Gastroesophageal sphincter (tissue), 3 donors: ENCODE data around the gene KRTAP5-8.

Experiments used
- EP300 ChIP-seq: sonication (generic); formaldehyde crosslinking; IDR thresholded peaks from one replicate; pipeline ENCODE4 v1.6.1; 2017; ENCODE audit warnings: antibody characterized with exemption, mild to moderate bottlenecking
- POLR2A ChIP-seq, 2 donors: fragments of 450-650 bp; IDR thresholded peaks; one replicate each; pipeline ENCODE4 v1.6.1; 2017; ENCODE audit warnings: antibody characterized with exemption in 2 of 2, mild to moderate bottlenecking in 2 of 2, moderate library complexity in 1 of 2
- POLR2AphosphoS5 ChIP-seq: sonication (generic); formaldehyde crosslinking; IDR thresholded peaks from one replicate; pipeline ENCODE4 v1.6.1; 2017; ENCODE audit warnings: antibody characterized with exemption
- TF ChIP-seq, protein P1 (sequence below), 4 experiments: fragments of 200-600 bp in 2 of 4; fragments of 450-650 bp in 2 of 4; sonication (generic) in 1 of 4; IDR thresholded peaks; one replicate each; pipeline ENCODE4 v1.5.1; 2017 to 2019; ENCODE audit warnings: antibody characterized with exemption in 4 of 4, mild to moderate bottlenecking in 2 of 4, moderate library complexity in 2 of 4

DNA sequence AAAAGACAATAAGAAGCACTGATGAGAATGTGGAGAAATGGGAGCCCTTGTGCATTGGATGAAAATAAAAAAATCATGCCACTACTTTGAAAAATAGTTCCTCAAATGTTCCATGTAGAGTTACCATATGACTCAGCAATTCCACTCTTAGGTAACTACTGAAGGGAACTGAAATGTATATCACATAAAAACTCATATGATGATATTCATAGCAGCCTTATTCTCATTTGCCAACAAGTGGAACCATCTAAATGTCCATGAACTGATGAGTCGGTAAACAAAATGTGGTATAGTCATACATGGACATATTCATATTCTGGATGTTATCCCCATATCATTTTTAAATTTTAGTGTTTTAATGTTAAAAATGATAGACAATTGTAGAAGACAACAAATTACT lies 13.9 kb downstream of the KRTAP5-8 start:
- TF ChIP-seq, protein P1, sequence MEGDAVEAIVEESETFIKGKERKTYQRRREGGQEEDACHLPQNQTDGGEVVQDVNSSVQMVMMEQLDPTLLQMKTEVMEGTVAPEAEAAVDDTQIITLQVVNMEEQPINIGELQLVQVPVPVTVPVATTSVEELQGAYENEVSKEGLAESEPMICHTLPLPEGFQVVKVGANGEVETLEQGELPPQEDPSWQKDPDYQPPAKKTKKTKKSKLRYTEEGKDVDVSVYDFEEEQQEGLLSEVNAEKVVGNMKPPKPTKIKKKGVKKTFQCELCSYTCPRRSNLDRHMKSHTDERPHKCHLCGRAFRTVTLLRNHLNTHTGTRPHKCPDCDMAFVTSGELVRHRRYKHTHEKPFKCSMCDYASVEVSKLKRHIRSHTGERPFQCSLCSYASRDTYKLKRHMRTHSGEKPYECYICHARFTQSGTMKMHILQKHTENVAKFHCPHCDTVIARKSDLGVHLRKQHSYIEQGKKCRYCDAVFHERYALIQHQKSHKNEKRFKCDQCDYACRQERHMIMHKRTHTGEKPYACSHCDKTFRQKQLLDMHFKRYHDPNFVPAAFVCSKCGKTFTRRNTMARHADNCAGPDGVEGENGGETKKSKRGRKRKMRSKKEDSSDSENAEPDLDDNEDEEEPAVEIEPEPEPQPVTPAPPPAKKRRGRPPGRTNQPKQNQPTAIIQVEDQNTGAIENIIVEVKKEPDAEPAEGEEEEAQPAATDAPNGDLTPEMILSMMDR (IDR thresholded peaks at IDR 0.05): no peak
- TF ChIP-seq POLR2A (IDR thresholded peaks at IDR 0.05) (no peak), EP300 (no peak), POLR2AphosphoS5 (no peak)
